Neural progenitor cell (in vitro differentiated cells): ENCODE measurements around the gene ABCC10. TPM values are rescaled to one million over a fixed set of nuclear protein-coding genes. Genes with fewer than 3 reads are reported as not detected.
A peak's percentile ranks its signal among the peaks of the same experiment; 100 is the strongest.

Experiments
- DNase-seq: peaks from one replicate; pipeline ENCODE4 v3.0.0-alpha.2; 2016; ENCODE audit warnings: low spot score
- H2AFZ ChIP-seq: fragments of 200-600 bp; sonication (generic); replicated peaks from 2 replicates; pipeline ENCODE4 v1.6.1; 2016; ENCODE audit warnings: antibody characterized with exemption
- H3F3A ChIP-seq: fragments of 200-600 bp; sonication (generic); 2 replicates; pipeline ENCODE4 v1.6.1; 2016; ENCODE audit warnings: antibody characterized with exemption, low read depth
- H3K27ac ChIP-seq: fragments of 200-600 bp; sonication (generic); 2 replicates; pipeline ENCODE4 v1.5.1; 2016; ENCODE audit warnings: mild to moderate bottlenecking
- H3K27me3 ChIP-seq: fragments of 200-600 bp; sonication (generic); 2 replicates; pipeline ENCODE4 v1.6.1; 2016; ENCODE audit warnings: mild to moderate bottlenecking, moderate library complexity
- H3K36me3 ChIP-seq: fragments of 200-600 bp; sonication (generic); 2 replicates; pipeline ENCODE4 v1.5.1; 2016
- H3K4me1 ChIP-seq: fragments of 200-600 bp; sonication (generic); 2 replicates; pipeline ENCODE4 v1.6.1; 2016; ENCODE audit warnings: mixed run types
- H3K4me2 ChIP-seq: fragments of 200-600 bp; sonication (generic); 2 replicates; pipeline ENCODE4 v1.6.1; 2016
- H3K4me3 ChIP-seq: fragments of 200-600 bp; sonication (generic); 2 replicates; pipeline ENCODE4 v1.5.1; 2016
- H3K79me2 ChIP-seq: fragments of 200-600 bp; sonication (generic); 2 replicates; pipeline ENCODE4 v1.6.1; 2016; ENCODE audit warnings: low read depth
- H3K9ac ChIP-seq: fragments of 200-600 bp; sonication (generic); 2 replicates; pipeline ENCODE4 v1.6.1; 2016
- H3K9me3 ChIP-seq: fragments of 200-600 bp; sonication (generic); 2 replicates; pipeline ENCODE4 v1.5.1; 2016; ENCODE audit warnings: low read depth
- H4K20me1 ChIP-seq: fragments of 200-600 bp; sonication (generic); 2 replicates; pipeline ENCODE4 v1.6.1; 2016; ENCODE audit warnings: low read depth
- H3K27ac Mint-ChIP-seq: 3 replicates; pipeline ENCODE4 v1.8.0; 2021; ENCODE audit warnings: mixed read lengths
- H3K27me3 Mint-ChIP-seq: 2 replicates; pipeline ENCODE4 v1.8.0; 2022; ENCODE audit warnings: low read depth, mild to moderate bottlenecking, inconsistent platforms, moderate library complexity, mixed read lengths; ENCODE audit not compliant: insufficient read depth
- H3K36me3 Mint-ChIP-seq: 3 replicates; pipeline ENCODE4 v1.8.0; 2021; ENCODE audit warnings: mixed read lengths
- H3K4me1 Mint-ChIP-seq: 3 replicates; pipeline ENCODE4 v1.8.0; 2021; ENCODE audit warnings: mixed read lengths
- H3K4me3 Mint-ChIP-seq: 3 replicates; pipeline ENCODE4 v1.8.0; 2021; ENCODE audit warnings: mild to moderate bottlenecking, moderate library complexity, mixed read lengths
- H3K9me3 Mint-ChIP-seq: 3 replicates; pipeline ENCODE4 v1.8.0; 2020; ENCODE audit warnings: mixed read lengths
- EZH2 ChIP-seq: fragments of 200-600 bp; sonication (generic); IDR thresholded peaks from 2 replicates; pipeline ENCODE4 v1.6.1; 2017; ENCODE audit warnings: antibody characterized with exemption, mild to moderate bottlenecking, moderate library complexity
- EZH2phosphoT487 ChIP-seq: fragments of 200-600 bp; sonication (generic); IDR thresholded peaks from 2 replicates; pipeline ENCODE4 v1.6.1; 2017; ENCODE audit warnings: antibody characterized with exemption
- total RNA-seq: library from RNA; depleted of rRNA; stranded (reverse); fragments of >200 nt; gene quantifications from 2 replicates; pipeline ENCODE4 v1.2.3, GENCODE V29; 2015; ENCODE audit warnings: low replicate concordance
- TF ChIP-seq, protein P1 (sequence below): fragments of 200-600 bp; sonication (generic); IDR thresholded peaks from 2 replicates; pipeline ENCODE4 v1.5.1; 2017; ENCODE audit warnings: antibody characterized with exemption, mild to moderate bottlenecking

ABCC10 gene
- total RNA-seq, 1 donor from 2014 or later: 10.1 TPM

DNA sequence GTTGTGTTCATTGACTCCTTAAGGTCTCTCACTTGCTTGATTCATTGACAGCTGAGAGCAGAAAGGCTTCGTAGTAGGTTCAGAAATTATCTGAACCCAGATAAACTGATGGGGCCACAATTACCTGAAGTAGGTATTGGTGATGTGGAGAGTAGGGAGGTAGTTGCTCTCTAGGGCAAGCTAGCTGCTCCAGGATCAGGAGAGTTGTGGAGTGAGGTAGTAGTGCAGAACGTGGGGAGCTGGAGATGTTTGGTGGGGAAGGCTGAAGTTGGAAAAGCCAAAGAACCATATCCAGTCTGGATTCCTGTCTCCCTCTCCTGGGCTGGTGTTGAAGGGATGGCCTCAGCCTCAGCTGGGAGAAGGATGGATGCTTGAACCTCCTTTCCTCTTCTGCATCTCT is 65.9 kb downstream of the ABCC10 start:
- no peak for DNase-seq
- Mint-ChIP-seq H3K36me3 (peaks cover 5% of the 10 kb centered on the region), H3K27ac (no peak overlapping the region), H3K27me3 (peaks cover 6% of the 10 kb centered on the region), H3K4me3 (no peak overlapping the region), H3K9me3 (no peaks in the 10 kb centered on the region), H3K4me1 (peaks cover 10% of the 10 kb centered on the region)
- no peak for TF ChIP-seq EZH2phosphoT487
- no peak for TF ChIP-seq EZH2
- TF ChIP-seq, protein P1, sequence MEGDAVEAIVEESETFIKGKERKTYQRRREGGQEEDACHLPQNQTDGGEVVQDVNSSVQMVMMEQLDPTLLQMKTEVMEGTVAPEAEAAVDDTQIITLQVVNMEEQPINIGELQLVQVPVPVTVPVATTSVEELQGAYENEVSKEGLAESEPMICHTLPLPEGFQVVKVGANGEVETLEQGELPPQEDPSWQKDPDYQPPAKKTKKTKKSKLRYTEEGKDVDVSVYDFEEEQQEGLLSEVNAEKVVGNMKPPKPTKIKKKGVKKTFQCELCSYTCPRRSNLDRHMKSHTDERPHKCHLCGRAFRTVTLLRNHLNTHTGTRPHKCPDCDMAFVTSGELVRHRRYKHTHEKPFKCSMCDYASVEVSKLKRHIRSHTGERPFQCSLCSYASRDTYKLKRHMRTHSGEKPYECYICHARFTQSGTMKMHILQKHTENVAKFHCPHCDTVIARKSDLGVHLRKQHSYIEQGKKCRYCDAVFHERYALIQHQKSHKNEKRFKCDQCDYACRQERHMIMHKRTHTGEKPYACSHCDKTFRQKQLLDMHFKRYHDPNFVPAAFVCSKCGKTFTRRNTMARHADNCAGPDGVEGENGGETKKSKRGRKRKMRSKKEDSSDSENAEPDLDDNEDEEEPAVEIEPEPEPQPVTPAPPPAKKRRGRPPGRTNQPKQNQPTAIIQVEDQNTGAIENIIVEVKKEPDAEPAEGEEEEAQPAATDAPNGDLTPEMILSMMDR: no peak
- H3K36me3 ChIP-seq: no peaks in the 10 kb centered on the region
- H3K79me2 ChIP-seq: peaks cover 5% of the 10 kb centered on the region
- peak overlapping the region; percentile 20 for H3K9ac ChIP-seq
- no peaks in the 10 kb centered on the region for H3K9me3 ChIP-seq
- peaks cover 33% of the 10 kb centered on the region for H4K20me1 ChIP-seq
- H3K27me3 ChIP-seq: no peaks in the 10 kb centered on the region
- H3F3A ChIP-seq: no peaks in the 10 kb centered on the region
- no peak overlapping the region for H3K27ac ChIP-seq
- H2AFZ ChIP-seq: no peak overlapping the region
- H3K4me1 ChIP-seq: peaks cover 19% of the 10 kb centered on the region
- H3K4me2 ChIP-seq: no peak overlapping the region
- H3K4me3 ChIP-seq: no peak overlapping the region

DNA sequence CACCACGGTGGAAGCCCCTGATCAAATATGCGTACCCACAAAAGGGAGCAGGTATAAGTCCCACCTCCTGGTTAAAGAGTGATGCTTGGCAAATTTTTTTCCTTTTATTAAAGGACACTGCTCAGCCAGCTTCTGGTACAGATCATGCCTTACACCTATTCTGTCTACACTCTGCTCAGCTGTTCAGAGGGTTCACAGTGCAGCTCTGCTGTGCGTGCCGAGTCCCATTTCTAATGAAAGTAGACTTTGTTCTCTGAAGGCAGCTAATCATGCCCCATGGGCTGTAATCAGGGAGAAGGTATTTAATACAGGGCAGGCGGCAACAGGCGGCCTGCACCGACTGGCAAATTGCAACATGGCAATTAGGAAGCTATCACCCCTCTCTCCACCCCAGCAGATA is 66.5 kb downstream of the ABCC10 start:
- Mint-ChIP-seq H3K27ac (no peak overlapping the region), H3K4me3 (no peak overlapping the region), H3K27me3 (peaks cover 6% of the 10 kb centered on the region), H3K9me3 (no peaks in the 10 kb centered on the region), H3K36me3 (peaks cover 7% of the 10 kb centered on the region), H3K4me1 (peaks cover 10% of the 10 kb centered on the region)
- H3K27ac ChIP-seq: no peak overlapping the region
- H3K4me1 ChIP-seq: peaks cover 16% of the 10 kb centered on the region
- no peaks in the 10 kb centered on the region for H3F3A ChIP-seq
- no peaks in the 10 kb centered on the region for H3K36me3 ChIP-seq
- H2AFZ ChIP-seq: no peak overlapping the region
- H4K20me1 ChIP-seq: peaks cover 33% of the 10 kb centered on the region
- DNase-seq: no peak
- no peak overlapping the region for H3K9ac ChIP-seq
- no peaks in the 10 kb centered on the region for H3K27me3 ChIP-seq
- no peaks in the 10 kb centered on the region for H3K9me3 ChIP-seq
- no peak overlapping the region for H3K4me3 ChIP-seq
- peaks cover 5% of the 10 kb centered on the region for H3K79me2 ChIP-seq
- H3K4me2 ChIP-seq: no peak overlapping the region
- TF ChIP-seq, protein P1: no peak
- TF ChIP-seq EZH2: no peak
- TF ChIP-seq EZH2phosphoT487: no peak

- H3K27me3 ChIP-seq: no peaks in the 10 kb centered on the region
- H4K20me1 ChIP-seq: peaks cover 33% of the 10 kb centered on the region
- H3K4me3 ChIP-seq: no peak overlapping the region
- H3K9me3 ChIP-seq: no peaks in the 10 kb centered on the region
- Mint-ChIP-seq H3K4me1 (peaks cover 6% of the 10 kb centered on the region), H3K27me3 (peaks cover 6% of the 10 kb centered on the region), H3K27ac (no peak overlapping the region), H3K9me3 (no peaks in the 10 kb centered on the region), H3K36me3 (peaks cover 10% of the 10 kb centered on the region), H3K4me3 (no peak overlapping the region)
- no peaks in the 10 kb centered on the region for H3K36me3 ChIP-seq
- peaks cover 11% of the 10 kb centered on the region for H3K4me1 ChIP-seq
- no peak overlapping the region for H3K27ac ChIP-seq
- H3K4me2 ChIP-seq: no peak overlapping the region
- H3F3A ChIP-seq: no peaks in the 10 kb centered on the region
- TF ChIP-seq, protein P1: no peak
- TF ChIP-seq EZH2phosphoT487 (no peak), EZH2 (no peak)
- DNase-seq: no peak
- H3K9ac ChIP-seq: no peak overlapping the region
- peaks cover 5% of the 10 kb centered on the region for H3K79me2 ChIP-seq
- H2AFZ ChIP-seq: no peak overlapping the region
Observed at GRCh38 chr6:43494321-43494720, 67.0 kb downstream of the ABCC10 start.
